HEK293T (cell line): ENCODE data around the gene RAPGEF1.

Experiments
- FOXA1 ChIP-seq: fragments of 450-650 bp; IDR thresholded peaks from 2 replicates; pipeline ENCODE4 v1.6.1; 2016; ENCODE audit warnings: mild to moderate bottlenecking
- FOXM1 ChIP-seq: fragments of 450-650 bp; IDR thresholded peaks from 2 replicates; pipeline ENCODE4 v1.6.1; 2017; ENCODE audit warnings: mild to moderate bottlenecking, borderline replicate concordance
- NFRKB ChIP-seq: fragments of 450-650 bp; IDR thresholded peaks from 2 replicates; pipeline ENCODE4 v1.6.1; 2016; ENCODE audit warnings: mild to moderate bottlenecking, moderate library complexity
- TARDBP ChIP-seq: fragments of 450-650 bp; IDR thresholded peaks from 2 replicates; pipeline ENCODE4 v1.6.1; 2016
- ZNF384 ChIP-seq: fragments of 450-650 bp; IDR thresholded peaks from 2 replicates; pipeline ENCODE4 v1.6.1; 2016

DNA sequence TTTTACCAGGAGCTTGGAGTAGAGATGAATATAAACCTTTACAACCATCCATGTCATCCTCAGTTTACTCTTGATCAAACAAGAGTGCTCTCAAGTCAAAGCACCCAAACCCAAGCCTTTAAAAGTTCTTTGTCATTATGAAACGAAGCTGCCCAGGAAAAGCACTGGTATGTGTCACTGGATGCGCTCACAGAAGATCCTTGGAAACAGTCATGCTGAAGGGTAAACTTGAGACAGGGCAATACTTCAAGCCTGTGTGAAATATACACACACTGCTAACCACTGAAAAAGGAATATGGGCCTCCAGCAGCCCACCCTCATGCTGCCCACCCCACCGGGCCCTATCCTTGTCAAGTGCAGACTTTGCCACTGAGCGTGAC lies 110.1 kb downstream of the RAPGEF1 start:
- TF ChIP-seq FOXM1 (no peak), NFRKB (no peak), FOXA1 (no peak), TARDBP (no peak), ZNF384 (no peak)
